Gastroesophageal sphincter (tissue), 3 donors: ENCODE results near the gene GSDMA.

Source experiments
- POLR2A ChIP-seq, 2 donors: fragments of 450-650 bp; IDR thresholded peaks; one replicate each; pipeline ENCODE4 v1.6.1; 2017; ENCODE audit warnings: antibody characterized with exemption in 2 of 2, mild to moderate bottlenecking in 2 of 2, moderate library complexity in 1 of 2
- POLR2AphosphoS5 ChIP-seq: sonication (generic); formaldehyde crosslinking; IDR thresholded peaks from one replicate; pipeline ENCODE4 v1.6.1; 2017; ENCODE audit warnings: antibody characterized with exemption
- TF ChIP-seq, protein P1 (sequence below), 4 experiments: fragments of 200-600 bp in 2 of 4; fragments of 450-650 bp in 2 of 4; sonication (generic) in 1 of 4; IDR thresholded peaks; one replicate each; pipeline ENCODE4 v1.5.1; 2017 to 2019; ENCODE audit warnings: antibody characterized with exemption in 4 of 4, mild to moderate bottlenecking in 2 of 4, moderate library complexity in 2 of 4

DNA sequence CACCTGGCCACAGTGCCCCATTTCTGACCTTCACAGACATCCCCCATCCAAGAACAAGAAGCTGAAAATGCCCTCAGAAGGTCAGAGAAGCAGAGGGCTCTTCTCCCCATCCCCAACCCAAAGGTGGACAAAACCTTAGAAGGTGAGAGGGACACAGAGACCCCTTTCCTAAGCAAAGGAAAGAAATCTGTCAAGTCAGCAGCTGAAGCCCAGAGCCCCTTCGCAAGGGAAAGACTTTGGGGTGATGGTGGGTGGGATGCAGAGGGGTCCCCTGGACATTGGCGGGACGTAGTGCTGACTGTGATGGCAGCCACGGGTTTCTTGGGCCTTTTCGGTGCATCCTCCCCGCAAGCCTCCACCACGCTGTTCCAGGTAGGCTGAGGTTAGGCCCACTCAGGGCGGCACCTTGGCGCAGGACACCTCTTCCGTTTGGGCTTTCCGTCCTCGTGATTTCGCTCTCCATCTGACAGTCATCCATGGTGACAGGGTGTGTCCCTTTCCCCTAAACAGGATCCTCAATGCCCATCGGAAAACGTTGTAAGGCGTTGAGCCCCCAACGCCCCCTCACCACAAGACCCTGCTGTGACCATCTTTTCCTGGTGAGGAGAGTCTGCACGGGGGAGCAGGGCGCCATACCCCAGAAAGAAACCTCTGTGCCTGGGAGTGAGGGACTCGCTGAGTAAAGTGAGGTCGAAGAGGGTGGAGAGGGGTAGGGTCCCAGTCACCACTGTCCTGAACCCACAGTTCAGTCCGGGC is 10.7 kb upstream of the GSDMA start:
- TF ChIP-seq, protein P1, sequence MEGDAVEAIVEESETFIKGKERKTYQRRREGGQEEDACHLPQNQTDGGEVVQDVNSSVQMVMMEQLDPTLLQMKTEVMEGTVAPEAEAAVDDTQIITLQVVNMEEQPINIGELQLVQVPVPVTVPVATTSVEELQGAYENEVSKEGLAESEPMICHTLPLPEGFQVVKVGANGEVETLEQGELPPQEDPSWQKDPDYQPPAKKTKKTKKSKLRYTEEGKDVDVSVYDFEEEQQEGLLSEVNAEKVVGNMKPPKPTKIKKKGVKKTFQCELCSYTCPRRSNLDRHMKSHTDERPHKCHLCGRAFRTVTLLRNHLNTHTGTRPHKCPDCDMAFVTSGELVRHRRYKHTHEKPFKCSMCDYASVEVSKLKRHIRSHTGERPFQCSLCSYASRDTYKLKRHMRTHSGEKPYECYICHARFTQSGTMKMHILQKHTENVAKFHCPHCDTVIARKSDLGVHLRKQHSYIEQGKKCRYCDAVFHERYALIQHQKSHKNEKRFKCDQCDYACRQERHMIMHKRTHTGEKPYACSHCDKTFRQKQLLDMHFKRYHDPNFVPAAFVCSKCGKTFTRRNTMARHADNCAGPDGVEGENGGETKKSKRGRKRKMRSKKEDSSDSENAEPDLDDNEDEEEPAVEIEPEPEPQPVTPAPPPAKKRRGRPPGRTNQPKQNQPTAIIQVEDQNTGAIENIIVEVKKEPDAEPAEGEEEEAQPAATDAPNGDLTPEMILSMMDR (IDR thresholded peaks at IDR 0.05), result no peak
- TF ChIP-seq POLR2A (IDR thresholded peaks at IDR 0.05), result no peak
- TF ChIP-seq POLR2AphosphoS5, result no peak
